ENCODE measurements around the gene TCEA3.
"Not testable (repeated sequence)": the region's sequence is repeated elsewhere in the genome, so short reads cannot be mapped to it uniquely, and the experiment has no call there.

Gene TCEA3

GRCh38 chr1:23389837-23390321, 34.7 kb downstream of the TCEA3 start:
- no peak for DNase-seq

GRCh38 chr1:23387494-23387893, 37.1 kb downstream of the TCEA3 start:
- DNase-seq = no peak

GRCh38 chr1:23385119-23385621, 39.4 kb downstream of the TCEA3 start:
- DNase-seq = no peak

- DNase-seq = no peak
Observed at GRCh38 chr1:23384312-23385058, 40.1 kb downstream of the TCEA3 start.

GRCh38 chr1:23383577-23384311, 40.8 kb downstream of the TCEA3 start:
- no peak for DNase-seq

- DNase-seq = no peak
Observed at GRCh38 chr1:23381233-23381885, 43.2 kb downstream of the TCEA3 start.

GRCh38 chr1:23380719-23381118, 43.8 kb downstream of the TCEA3 start:
- DNase-seq = no peak

GRCh38 chr1:23380236-23380635, 44.3 kb downstream of the TCEA3 start:
- not testable (repeated sequence) for DNase-seq

- no peak for DNase-seq
Observed at GRCh38 chr1:23376890-23377811, 47.4 kb downstream of the TCEA3 start.

- not testable (repeated sequence) for DNase-seq
Observed at GRCh38 chr1:23374079-23374735, 50.3 kb downstream of the TCEA3 start.

- DNase-seq = no peak
Observed at GRCh38 chr1:23371987-23372880, 52.3 kb downstream of the TCEA3 start.

- peak; percentile 65 for DNase-seq
Observed at GRCh38 chr1:23370709-23371584, 53.6 kb downstream of the TCEA3 start.

GRCh38 chr1:23370330-23370708, 54.2 kb downstream of the TCEA3 start:
- no peak for DNase-seq

- DNase-seq = peak; percentile 94
Observed at GRCh38 chr1:23369335-23370013, 55.1 kb downstream of the TCEA3 start, which contains the start of gene ZNF436. Gene ZNF436 (minus strand): TSS chr1:23369836. CDS start chr1:23368005, 1,831 bp downstream.

GRCh38 chr1:23368562-23369334, 55.8 kb downstream of the TCEA3 start:
- DNase-seq = peak; percentile 92

GRCh38 chr1:23367791-23368561, 56.6 kb downstream of the TCEA3 start:
- DNase-seq = peak; percentile 98

- DNase-seq = no peak
Observed at GRCh38 chr1:23367451-23367790, 57.1 kb downstream of the TCEA3 start.
